OCI-LY7 (cell line): ENCODE results near the gene DYNC1I1. TPM values are rescaled to one million over a fixed set of nuclear protein-coding genes. Genes with fewer than 3 reads are reported as not detected.

Experiments
- BruUV-seq: library from RNA; stranded (reverse); fragments of 400-500 nt; replicated peaks from 2 replicates; lab custom pipeline; 2021; lab: Mats Ljungman, UMichigan
- CTCF ChIA-PET: fragments of 300-600 bp; sonication (Branson Sonifier 250); formaldehyde crosslinking; loops from one replicate; lab custom pipeline; 2022; ENCODE audit warnings: antibody characterized with exemption; ENCODE audit not compliant: unreplicated experiment; lab: Charles Lee
- POLR2A ChIA-PET: fragments of 300-600 bp; sonication (Branson Sonifier 250); formaldehyde crosslinking; loops from one replicate; lab custom pipeline; 2022; ENCODE audit warnings: antibody characterized with exemption; lab: Charles Lee
- DNase-seq: peaks from one replicate; pipeline ENCODE4 v3.0.0-alpha.2; 2015; ENCODE audit warnings: low spot score
- H2AFZ ChIP-seq: fragments of 200-600 bp; sonication (generic), shearing (Covaris generic); 2 replicates; pipeline ENCODE4 v1.6.1; 2014; ENCODE audit warnings: mild to moderate bottlenecking, antibody characterized with exemption, low read length, moderate library complexity
- H3K27ac ChIP-seq: fragments of 200-600 bp; sonication (generic); 2 replicates; pipeline ENCODE4 v1.5.1; 2014; ENCODE audit warnings: mixed run types, low read depth, mild to moderate bottlenecking, moderate library complexity, low read length, inconsistent platforms; ENCODE audit not compliant: poor library complexity, severe bottlenecking
- H3K36me3 ChIP-seq: fragments of 200-600 bp; sonication (generic); 2 replicates; pipeline ENCODE4 v1.6.1; 2014; ENCODE audit warnings: mild to moderate bottlenecking, antibody characterized with exemption, low read length, moderate library complexity, mixed read lengths; ENCODE audit not compliant: insufficient read depth
- H3K4me1 ChIP-seq: fragments of 200-600 bp; sonication (generic); 2 replicates; pipeline ENCODE4 v1.5.1; 2014; ENCODE audit warnings: mild to moderate bottlenecking, low read length; ENCODE audit not compliant: insufficient read depth, poor library complexity, severe bottlenecking
- H3K4me2 ChIP-seq: fragments of 200-600 bp; sonication (generic); 2 replicates; pipeline ENCODE4 v1.6.1; 2014; ENCODE audit warnings: mild to moderate bottlenecking, low read length
- H3K4me3 ChIP-seq: fragments of 200-600 bp; sonication (generic); 2 replicates; pipeline ENCODE4 v1.5.1; 2014; ENCODE audit warnings: mild to moderate bottlenecking, low read depth, low read length; ENCODE audit not compliant: poor library complexity, severe bottlenecking
- H3K79me2 ChIP-seq: fragments of 200-600 bp; sonication (generic); 2 replicates; pipeline ENCODE4 v1.6.1; 2016; ENCODE audit warnings: low read depth, mild to moderate bottlenecking, low read length, moderate library complexity, mixed read lengths; ENCODE audit not compliant: insufficient read depth
- H3K9me2 ChIP-seq: fragments of 200-600 bp; sonication (generic); 2 replicates; pipeline ENCODE4 v1.6.1; 2016; ENCODE audit warnings: mild to moderate bottlenecking, low read length, mixed read lengths; ENCODE audit not compliant: insufficient read depth
- H3K9me3 ChIP-seq: fragments of 200-600 bp; sonication (generic); 2 replicates; pipeline ENCODE4 v1.6.1; 2014; ENCODE audit warnings: mild to moderate bottlenecking, mixed run types, low read length, mixed read lengths
- H4K20me1 ChIP-seq: fragments of 200-600 bp; sonication (generic); 2 replicates; pipeline ENCODE4 v1.6.1; 2014; ENCODE audit warnings: mild to moderate bottlenecking, antibody characterized with exemption, low read length, moderate library complexity, mixed read lengths; ENCODE audit not compliant: insufficient read depth
- EZH2phosphoT487 ChIP-seq: fragments of 200-600 bp; sonication (generic); IDR thresholded peaks from 2 replicates; pipeline ENCODE4 v1.6.1; 2018; ENCODE audit warnings: low read depth, borderline replicate concordance, mild to moderate bottlenecking, mixed run types, antibody characterized with exemption, low read length, moderate library complexity, mixed read lengths
- intact Hi-C: fragments of 100-400 bp; cut with micrococcal nuclease; formaldehyde crosslinking; loops from one replicate; pipeline ENCODE4 v1.10.0; 2022; ENCODE audit not compliant: unreplicated experiment
- total RNA-seq, 2 experiments: library from RNA; depleted of rRNA in 1 of 2; stranded (reverse); fragments of >200 nt in 1 of 2; shearing (Covaris generic) in 1 of 2; gene quantifications; 2 replicates each; pipeline ENCODE4 v1.2.3, GENCODE V29; 2014 to 2022
- TF ChIP-seq, protein P1 (sequence below): fragments of 200-600 bp; sonication (generic); conservative IDR thresholded peaks from 2 replicates; pipeline ENCODE4 v1.5.1; 2014; ENCODE audit warnings: mild to moderate bottlenecking, antibody characterized with exemption, low read length, moderate library complexity, mixed read lengths

The DYNC1I1 gene
- total RNA-seq, 2 experiments from 2014 or later, result not detected

DNA sequence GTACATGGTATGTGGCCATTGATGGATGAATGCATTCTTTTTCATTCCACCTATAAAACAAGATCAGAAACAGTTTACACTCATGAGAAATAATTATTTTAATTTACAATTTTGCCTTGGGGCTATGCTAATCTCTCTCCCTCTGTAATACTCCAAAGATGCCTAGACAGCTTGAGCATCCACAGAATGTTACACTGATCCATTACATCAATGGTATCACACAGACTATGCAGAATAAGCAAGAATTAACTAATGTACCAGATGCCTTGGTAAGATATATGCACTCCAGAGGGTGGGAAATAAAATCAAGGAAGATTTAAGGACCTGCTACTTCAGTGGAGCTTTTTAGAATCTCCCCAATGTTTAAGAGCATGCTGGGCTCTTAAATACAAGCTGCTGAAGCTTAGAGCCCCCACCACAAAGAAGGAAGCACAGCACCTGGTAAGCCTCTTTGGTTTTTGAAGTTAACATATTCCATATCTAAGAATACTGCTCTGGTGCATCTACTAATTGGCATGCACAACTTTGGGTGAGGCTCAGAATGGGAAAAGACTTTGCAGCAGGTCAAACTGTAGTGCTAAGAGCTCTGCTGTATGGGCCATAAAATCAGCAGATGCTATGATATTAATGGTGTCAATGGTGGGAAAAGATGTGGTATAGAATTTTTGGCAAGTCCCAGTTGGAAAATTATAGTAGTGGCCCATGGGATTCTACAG is 329.9 kb downstream of the DYNC1I1 start:
- Histone ChIP-seq H4K20me1 (no peaks in the 10 kb centered on the region), H3K27ac (no peak overlapping the region), H3K9me2 (no peaks in the 10 kb centered on the region), H2AFZ (no peak overlapping the region), H3K36me3 (no peaks in the 10 kb centered on the region), H3K79me2 (no peaks in the 10 kb centered on the region), H3K4me2 (no peak overlapping the region), H3K4me3 (no peak overlapping the region), H3K9me3 (no peaks in the 10 kb centered on the region), H3K4me1 (no peaks in the 10 kb centered on the region)
- CTCF ChIA-PET, result no interaction called here
- no peak for TF ChIP-seq EZH2phosphoT487
- TF ChIP-seq, protein P1, sequence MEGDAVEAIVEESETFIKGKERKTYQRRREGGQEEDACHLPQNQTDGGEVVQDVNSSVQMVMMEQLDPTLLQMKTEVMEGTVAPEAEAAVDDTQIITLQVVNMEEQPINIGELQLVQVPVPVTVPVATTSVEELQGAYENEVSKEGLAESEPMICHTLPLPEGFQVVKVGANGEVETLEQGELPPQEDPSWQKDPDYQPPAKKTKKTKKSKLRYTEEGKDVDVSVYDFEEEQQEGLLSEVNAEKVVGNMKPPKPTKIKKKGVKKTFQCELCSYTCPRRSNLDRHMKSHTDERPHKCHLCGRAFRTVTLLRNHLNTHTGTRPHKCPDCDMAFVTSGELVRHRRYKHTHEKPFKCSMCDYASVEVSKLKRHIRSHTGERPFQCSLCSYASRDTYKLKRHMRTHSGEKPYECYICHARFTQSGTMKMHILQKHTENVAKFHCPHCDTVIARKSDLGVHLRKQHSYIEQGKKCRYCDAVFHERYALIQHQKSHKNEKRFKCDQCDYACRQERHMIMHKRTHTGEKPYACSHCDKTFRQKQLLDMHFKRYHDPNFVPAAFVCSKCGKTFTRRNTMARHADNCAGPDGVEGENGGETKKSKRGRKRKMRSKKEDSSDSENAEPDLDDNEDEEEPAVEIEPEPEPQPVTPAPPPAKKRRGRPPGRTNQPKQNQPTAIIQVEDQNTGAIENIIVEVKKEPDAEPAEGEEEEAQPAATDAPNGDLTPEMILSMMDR, result no peak
- intact Hi-C loops, result no loop called here
- no peak for DNase-seq
- no TSS peak for BruUV-seq
- POLR2A ChIA-PET, result interaction anchor here (0.6 kb wide), 1 partner anchor 877 kb away, joined by 3 read pairs; no protein-coding TSS in a partner anchor

DNA sequence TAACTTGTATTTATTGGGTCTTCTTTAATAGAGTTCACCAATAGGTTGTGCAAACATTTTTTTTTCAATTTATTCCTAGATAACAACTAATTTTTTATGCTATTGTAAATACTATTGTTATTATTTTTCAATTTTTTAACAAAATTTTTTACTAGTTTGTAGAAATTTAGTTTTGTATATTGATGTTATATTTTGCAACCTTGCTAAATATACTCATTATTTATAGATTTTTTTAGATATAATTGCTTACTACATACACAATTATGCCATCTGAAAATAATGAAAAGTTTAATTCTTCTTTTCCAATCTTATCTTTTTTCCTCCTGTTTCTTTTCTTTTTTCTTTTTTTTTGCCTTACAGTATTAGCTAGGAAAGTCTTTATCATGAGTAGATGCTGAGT is 332.6 kb downstream of the DYNC1I1 start:
- Histone ChIP-seq H3K9me2 (no peaks in the 10 kb centered on the region), H3K4me2 (no peak overlapping the region), H4K20me1 (no peaks in the 10 kb centered on the region), H2AFZ (no peak overlapping the region), H3K79me2 (no peaks in the 10 kb centered on the region), H3K27ac (no peak overlapping the region), H3K9me3 (no peaks in the 10 kb centered on the region), H3K4me1 (no peaks in the 10 kb centered on the region), H3K36me3 (no peaks in the 10 kb centered on the region), H3K4me3 (no peak overlapping the region)
- intact Hi-C loops, result no loop called here
- no peak for DNase-seq
- POLR2A ChIA-PET, result no interaction called here
- TF ChIP-seq, protein P1, result no peak
- TF ChIP-seq EZH2phosphoT487, result no peak
- BruUV-seq, result no TSS peak
- CTCF ChIA-PET, result no interaction called here

DNA sequence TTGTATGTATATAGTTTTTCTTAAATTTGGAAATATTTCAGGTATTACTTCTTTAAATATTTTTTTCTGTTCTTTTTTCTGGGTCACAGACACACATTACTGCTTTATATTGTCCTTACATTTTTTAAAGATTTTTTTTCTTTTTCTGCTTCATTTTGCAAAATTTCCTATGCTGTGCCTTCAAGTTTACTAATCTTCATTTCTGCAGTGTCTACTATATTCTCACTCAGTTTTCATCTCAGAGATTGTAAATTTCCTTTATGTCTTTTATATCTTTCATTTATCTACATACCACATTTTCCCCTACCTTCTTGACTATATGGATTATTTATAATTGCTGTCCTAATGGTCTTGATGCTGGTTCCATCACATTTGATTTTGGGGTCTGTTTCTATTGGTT is 339.1 kb downstream of the DYNC1I1 start:
- H2AFZ ChIP-seq, result no peak overlapping the region
- BruUV-seq, result no TSS peak
- H3K4me1 ChIP-seq, result no peaks in the 10 kb centered on the region
- H3K27ac ChIP-seq, result no peak overlapping the region
- DNase-seq, result no peak
- no peaks in the 10 kb centered on the region for H3K9me2 ChIP-seq
- no peak overlapping the region for H3K4me2 ChIP-seq
- no peak overlapping the region for H3K4me3 ChIP-seq
- H4K20me1 ChIP-seq, result no peaks in the 10 kb centered on the region
- no peaks in the 10 kb centered on the region for H3K9me3 ChIP-seq
- POLR2A ChIA-PET, result no interaction called here
- TF ChIP-seq, protein P1, result no peak
- TF ChIP-seq EZH2phosphoT487, result no peak
- CTCF ChIA-PET, result no interaction called here
- H3K36me3 ChIP-seq, result no peaks in the 10 kb centered on the region
- intact Hi-C loops, result no loop called here
- H3K79me2 ChIP-seq, result no peaks in the 10 kb centered on the region
